ENCODE data around the gene SEC24B.

DNA sequence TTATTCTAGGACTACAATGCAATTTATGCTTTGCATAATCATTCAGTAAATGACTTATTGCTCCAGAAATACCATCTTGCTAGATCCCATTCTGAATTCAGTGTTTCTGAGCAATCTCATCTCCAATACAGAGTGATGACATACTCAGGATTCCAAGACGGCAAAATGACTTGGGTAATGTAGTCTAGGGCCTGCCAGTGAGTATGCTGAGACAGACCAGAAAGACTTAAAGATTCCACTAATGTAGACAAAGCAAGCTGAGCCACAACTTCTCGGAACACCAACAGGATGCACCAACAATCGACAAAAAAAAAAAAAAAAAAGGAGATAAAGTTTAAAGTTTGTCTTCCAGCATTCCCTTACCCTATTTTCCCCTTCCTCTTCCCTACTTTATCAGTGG, 919 bp upstream of the SEC24B start:
- TF ChIP-seq EZH2phosphoT487 (IDR thresholded peaks at IDR 0.05; ENCODE audit: low read depth) = no peak
- TF ChIP-seq, protein P1, sequence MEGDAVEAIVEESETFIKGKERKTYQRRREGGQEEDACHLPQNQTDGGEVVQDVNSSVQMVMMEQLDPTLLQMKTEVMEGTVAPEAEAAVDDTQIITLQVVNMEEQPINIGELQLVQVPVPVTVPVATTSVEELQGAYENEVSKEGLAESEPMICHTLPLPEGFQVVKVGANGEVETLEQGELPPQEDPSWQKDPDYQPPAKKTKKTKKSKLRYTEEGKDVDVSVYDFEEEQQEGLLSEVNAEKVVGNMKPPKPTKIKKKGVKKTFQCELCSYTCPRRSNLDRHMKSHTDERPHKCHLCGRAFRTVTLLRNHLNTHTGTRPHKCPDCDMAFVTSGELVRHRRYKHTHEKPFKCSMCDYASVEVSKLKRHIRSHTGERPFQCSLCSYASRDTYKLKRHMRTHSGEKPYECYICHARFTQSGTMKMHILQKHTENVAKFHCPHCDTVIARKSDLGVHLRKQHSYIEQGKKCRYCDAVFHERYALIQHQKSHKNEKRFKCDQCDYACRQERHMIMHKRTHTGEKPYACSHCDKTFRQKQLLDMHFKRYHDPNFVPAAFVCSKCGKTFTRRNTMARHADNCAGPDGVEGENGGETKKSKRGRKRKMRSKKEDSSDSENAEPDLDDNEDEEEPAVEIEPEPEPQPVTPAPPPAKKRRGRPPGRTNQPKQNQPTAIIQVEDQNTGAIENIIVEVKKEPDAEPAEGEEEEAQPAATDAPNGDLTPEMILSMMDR (IDR thresholded peaks at IDR 0.05; ENCODE audit: low read depth, low read length) = no peak
